ENCODE results near the gene CASP4. TPM values are rescaled to one million over a fixed set of nuclear protein-coding genes. Genes with fewer than 3 reads are reported as not detected.

The CASP4 gene
- 100 to 1,000 TPM in 3 of 4 donors, 10 to 100 TPM in 1; 74.2 to 191 (median 115) TPM for total RNA-seq

DNA sequence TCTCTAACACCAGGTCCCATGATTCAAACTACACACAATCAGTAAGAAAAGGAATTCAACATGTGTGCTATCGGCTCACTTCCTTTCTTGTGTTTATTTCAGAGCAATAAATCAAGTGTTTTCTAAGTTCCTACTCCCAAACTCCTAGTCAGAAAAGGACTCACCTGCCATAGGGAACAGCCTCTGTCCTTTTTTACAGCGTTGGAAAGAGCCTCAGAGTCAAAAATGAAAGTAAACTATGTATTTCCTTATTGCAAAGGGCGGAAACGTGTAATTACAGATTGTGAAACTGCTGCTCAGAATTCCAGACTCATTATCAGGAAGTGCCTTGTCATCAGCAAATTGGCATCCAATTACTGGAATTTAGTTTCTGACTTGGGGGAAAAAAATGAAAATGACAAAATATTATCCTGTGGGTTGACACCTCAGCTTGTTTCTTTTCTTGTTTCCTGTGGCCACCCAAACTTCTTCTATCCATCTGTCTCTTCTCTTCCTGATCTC, at the start of gene CASP4:
Gene CASP4 (minus strand): TSS at position 220 of the 501 bp plus-strand sequence. CDS start 49 bp downstream, at position 171.
- TF ChIP-seq, protein P1, sequence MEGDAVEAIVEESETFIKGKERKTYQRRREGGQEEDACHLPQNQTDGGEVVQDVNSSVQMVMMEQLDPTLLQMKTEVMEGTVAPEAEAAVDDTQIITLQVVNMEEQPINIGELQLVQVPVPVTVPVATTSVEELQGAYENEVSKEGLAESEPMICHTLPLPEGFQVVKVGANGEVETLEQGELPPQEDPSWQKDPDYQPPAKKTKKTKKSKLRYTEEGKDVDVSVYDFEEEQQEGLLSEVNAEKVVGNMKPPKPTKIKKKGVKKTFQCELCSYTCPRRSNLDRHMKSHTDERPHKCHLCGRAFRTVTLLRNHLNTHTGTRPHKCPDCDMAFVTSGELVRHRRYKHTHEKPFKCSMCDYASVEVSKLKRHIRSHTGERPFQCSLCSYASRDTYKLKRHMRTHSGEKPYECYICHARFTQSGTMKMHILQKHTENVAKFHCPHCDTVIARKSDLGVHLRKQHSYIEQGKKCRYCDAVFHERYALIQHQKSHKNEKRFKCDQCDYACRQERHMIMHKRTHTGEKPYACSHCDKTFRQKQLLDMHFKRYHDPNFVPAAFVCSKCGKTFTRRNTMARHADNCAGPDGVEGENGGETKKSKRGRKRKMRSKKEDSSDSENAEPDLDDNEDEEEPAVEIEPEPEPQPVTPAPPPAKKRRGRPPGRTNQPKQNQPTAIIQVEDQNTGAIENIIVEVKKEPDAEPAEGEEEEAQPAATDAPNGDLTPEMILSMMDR (IDR thresholded peaks at IDR 0.05; ENCODE audit: low read depth): no peak

DNA sequence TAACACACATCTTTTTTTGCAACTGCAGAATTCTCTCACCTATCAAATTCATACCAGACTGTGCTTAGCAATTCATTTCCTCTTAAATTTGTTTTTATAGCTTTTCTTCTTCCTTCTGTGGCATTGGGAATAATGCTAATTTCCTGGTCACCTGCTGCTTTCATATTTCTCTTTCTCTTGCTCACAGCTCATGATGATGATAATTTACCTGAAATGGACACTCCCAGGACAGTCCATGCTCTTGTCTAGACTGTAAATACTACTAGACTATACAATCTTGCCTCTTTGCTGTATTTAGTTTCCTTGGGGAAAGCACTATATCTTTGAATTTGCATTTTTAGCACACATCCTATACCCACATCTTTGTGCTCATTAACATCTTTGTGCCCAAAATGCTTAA, 39.1 kb upstream of the CASP4 start:
- TF ChIP-seq, protein P1 (IDR thresholded peaks at IDR 0.05; ENCODE audit: low read depth): no peak

DNA sequence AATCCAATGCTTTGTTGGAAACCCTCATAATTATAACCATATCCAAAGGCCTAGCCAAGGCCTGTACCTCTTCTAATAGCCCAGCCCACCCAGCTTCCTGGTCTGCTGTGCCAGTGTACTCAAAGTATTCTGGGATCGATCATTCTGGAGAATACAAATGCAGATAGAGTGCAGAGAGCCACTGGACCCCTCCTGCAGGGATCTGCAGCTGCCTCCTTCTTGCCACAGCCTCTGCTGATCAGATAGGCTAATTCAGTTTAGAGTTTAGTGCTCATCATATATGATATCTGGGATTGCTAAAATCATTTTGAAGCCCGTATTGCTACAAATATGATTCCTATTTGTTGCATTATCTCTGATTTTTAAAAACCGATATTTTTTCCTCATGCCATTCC, 37.1 kb upstream of the CASP4 start:
- TF ChIP-seq, protein P1 (IDR thresholded peaks at IDR 0.05; ENCODE audit: low read depth): no peak

DNA sequence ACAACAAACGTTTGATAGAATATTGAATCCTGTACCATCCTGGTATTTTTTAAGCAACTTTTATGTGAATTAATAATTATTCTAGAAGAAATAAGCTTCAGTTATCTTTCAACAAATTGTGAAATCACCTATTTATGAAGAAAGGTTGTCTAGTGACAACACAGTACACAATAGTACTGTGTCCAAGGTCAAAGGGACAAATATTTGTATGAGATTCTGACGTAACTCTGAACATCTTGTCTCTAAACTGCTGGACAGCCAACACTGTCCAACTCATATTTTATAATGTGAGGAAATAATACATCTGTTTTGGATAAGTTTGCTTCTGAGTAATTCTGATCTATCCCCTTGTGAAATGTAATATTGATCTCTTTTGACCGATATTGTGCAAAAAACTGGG, 35.6 kb upstream of the CASP4 start:
- TF ChIP-seq, protein P1 (IDR thresholded peaks at IDR 0.05; ENCODE audit: low read depth): no peak

DNA sequence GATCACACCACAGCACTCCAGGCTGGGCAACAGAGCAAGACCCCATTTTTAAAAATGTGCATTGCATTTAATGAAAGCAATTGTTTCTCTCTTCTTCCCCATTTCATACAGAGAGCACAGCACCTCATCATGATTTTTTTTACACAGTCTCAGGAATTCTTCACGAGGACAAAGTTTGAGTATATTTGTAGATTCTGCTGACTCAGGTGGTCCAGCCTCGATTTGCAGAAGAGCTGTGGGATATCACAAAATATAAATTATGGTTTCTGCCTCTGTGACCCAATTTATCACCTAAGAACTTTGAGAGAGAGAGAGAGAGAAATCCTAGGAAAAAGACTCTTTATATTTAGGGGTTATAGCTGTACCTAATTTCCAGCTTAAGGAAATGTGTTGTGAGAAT, 34.8 kb upstream of the CASP4 start:
- TF ChIP-seq, protein P1 (IDR thresholded peaks at IDR 0.05; ENCODE audit: low read depth): no peak

DNA sequence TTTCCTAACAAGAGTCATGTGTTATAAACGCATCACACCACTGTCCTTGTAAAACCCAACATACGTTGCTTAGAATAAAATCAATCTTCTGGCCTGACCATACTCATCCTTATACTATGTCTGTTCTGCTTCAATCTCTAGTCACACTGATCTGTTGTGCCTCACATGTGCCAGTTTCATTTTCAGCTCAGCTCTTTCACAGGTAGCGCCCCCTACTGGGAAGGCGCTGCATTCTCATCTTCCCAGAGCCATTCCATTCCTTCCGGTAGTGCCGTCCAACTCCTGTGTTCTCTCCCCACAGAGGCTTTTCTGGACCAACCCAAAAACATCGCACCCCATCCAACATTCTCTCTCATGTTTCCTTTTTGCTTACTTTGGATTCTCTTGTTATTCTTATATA, 32.4 kb upstream of the CASP4 start:
- TF ChIP-seq, protein P1 (IDR thresholded peaks at IDR 0.05; ENCODE audit: low read depth): no peak

DNA sequence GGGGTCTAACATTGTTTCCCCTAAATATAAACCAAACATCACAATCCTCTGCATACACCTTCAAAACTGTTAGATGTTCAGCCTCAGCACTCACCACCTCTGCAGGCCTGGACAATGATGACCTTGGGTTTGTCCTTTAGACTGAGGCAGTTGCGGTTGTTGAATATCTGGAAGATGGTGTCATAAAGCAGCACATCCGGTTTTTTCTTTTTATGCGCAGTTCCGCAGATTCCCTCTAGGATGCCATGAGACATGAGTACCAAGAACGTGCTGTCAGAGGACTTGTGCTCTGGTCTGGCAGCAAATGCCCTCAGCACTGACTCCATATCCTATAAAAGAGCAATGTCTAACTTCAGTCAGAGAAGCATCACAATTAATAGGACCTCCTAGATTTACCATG, 31.8 kb upstream of the CASP4 start:
- TF ChIP-seq, protein P1 (IDR thresholded peaks at IDR 0.05; ENCODE audit: low read depth): no peak

Measured in subcutaneous adipose tissue (tissue), 4 donors.